ENCODE data around the gene TNK1.

TNK1 gene

GRCh38 chr17:7396147-7396546, 15.3 kb downstream of the TNK1 start:
- Histone ChIP-seq H3K36me3 (ENCODE audit: low read length) (no peaks in the 10 kb centered on the region), H4K20me1 (ENCODE audit: low read depth, low read length) (no peaks in the 10 kb centered on the region), H3K9me2 (replicated peaks; ENCODE audit: insufficient read depth, low read length) (no peaks in the 10 kb centered on the region), H3K27ac (ENCODE audit: low read depth, low read length) (no peak overlapping the region), H3K4me2 (ENCODE audit: low read depth, low read length, poor library complexity, severe bottlenecking) (no peak overlapping the region), H3K4me3 (ENCODE audit: insufficient read depth, low read length, poor library complexity, severe bottlenecking) (no peak overlapping the region), H2AFZ (ENCODE audit: low read depth, low read length, severe bottlenecking) (no peak overlapping the region), H3K9ac (ENCODE audit: low read length) (no peak overlapping the region), H3K79me2 (ENCODE audit: insufficient read depth, low read length) (no peaks in the 10 kb centered on the region), H3K27me3 (ENCODE audit: low read length) (no peaks in the 10 kb centered on the region), H3K9me3 (ENCODE audit: insufficient read depth, low read length) (no peaks in the 10 kb centered on the region), H3F3A (ENCODE audit: insufficient read depth) (0 out of 2 replicates have a peak, but pooled peaks cover 3% of the 10 kb centered on the region)
- no peak for TF ChIP-seq CTCF (IDR thresholded peaks at IDR 0.05; ENCODE audit: insufficient read depth, low read length, poor library complexity, severe bottlenecking)
- TF ChIP-seq EZH2phosphoT487 (conservative IDR thresholded peaks at IDR 0.05; ENCODE audit: low read length): no peak

GRCh38 chr17:7398612-7399011, 17.7 kb downstream of the TNK1 start:
- Histone ChIP-seq H4K20me1 (ENCODE audit: low read depth, low read length) (no peaks in the 10 kb centered on the region), H3K79me2 (ENCODE audit: insufficient read depth, low read length) (no peaks in the 10 kb centered on the region), H3K9me2 (replicated peaks; ENCODE audit: insufficient read depth, low read length) (no peaks in the 10 kb centered on the region), H2AFZ (ENCODE audit: low read depth, low read length, severe bottlenecking) (no peak overlapping the region), H3K27ac (ENCODE audit: low read depth, low read length) (no peak overlapping the region), H3K9ac (ENCODE audit: low read length) (no peak overlapping the region), H3K36me3 (ENCODE audit: low read length) (no peaks in the 10 kb centered on the region), H3K9me3 (ENCODE audit: insufficient read depth, low read length) (no peaks in the 10 kb centered on the region), H3K4me3 (ENCODE audit: insufficient read depth, low read length, poor library complexity, severe bottlenecking) (no peak overlapping the region), H3F3A (ENCODE audit: insufficient read depth) (no peaks in the 10 kb centered on the region), H3K4me2 (ENCODE audit: low read depth, low read length, poor library complexity, severe bottlenecking) (no peak overlapping the region), H3K27me3 (ENCODE audit: low read length) (no peaks in the 10 kb centered on the region)
- TF ChIP-seq CTCF (IDR thresholded peaks at IDR 0.05; ENCODE audit: insufficient read depth, low read length, poor library complexity, severe bottlenecking) (no peak), EZH2phosphoT487 (conservative IDR thresholded peaks at IDR 0.05; ENCODE audit: low read length) (no peak)

GRCh38 chr17:7403043-7403726, 22.3 kb downstream of the TNK1 start:
- no peaks in the 10 kb centered on the region for H3K36me3 ChIP-seq (ENCODE audit: low read length)
- no peaks in the 10 kb centered on the region for H3F3A ChIP-seq (ENCODE audit: insufficient read depth)
- H3K4me2 ChIP-seq (ENCODE audit: low read depth, low read length, poor library complexity, severe bottlenecking): peak overlapping the region; percentile 86
- no peaks in the 10 kb centered on the region for H3K9me3 ChIP-seq (ENCODE audit: insufficient read depth, low read length)
- H3K4me3 ChIP-seq (ENCODE audit: insufficient read depth, low read length, poor library complexity, severe bottlenecking): peak overlapping the region; percentile 94
- peak overlapping the region; percentile 80 for H2AFZ ChIP-seq (ENCODE audit: low read depth, low read length, severe bottlenecking)
- H3K27ac ChIP-seq (ENCODE audit: low read depth, low read length): peak overlapping the region; percentile 54
- no peak for TF ChIP-seq EZH2phosphoT487 (conservative IDR thresholded peaks at IDR 0.05; ENCODE audit: low read length)
- no peak for TF ChIP-seq CTCF (IDR thresholded peaks at IDR 0.05; ENCODE audit: insufficient read depth, low read length, poor library complexity, severe bottlenecking)
- no peaks in the 10 kb centered on the region for H3K27me3 ChIP-seq (ENCODE audit: low read length)
- H3K79me2 ChIP-seq (ENCODE audit: insufficient read depth, low read length): no peaks in the 10 kb centered on the region
- no peaks in the 10 kb centered on the region for H3K9me2 ChIP-seq (replicated peaks; ENCODE audit: insufficient read depth, low read length)
- H4K20me1 ChIP-seq (ENCODE audit: low read depth, low read length): no peaks in the 10 kb centered on the region
- H3K9ac ChIP-seq (ENCODE audit: low read length): peak overlapping the region; percentile 86

Measured in SU-DHL-6 (cell line).